GM19239 (cell line): ENCODE measurements around the gene SLC6A4.

Source experiments
- DNase-seq: peaks from one replicate; pipeline ENCODE4 v3.0.0; 2011; ENCODE audit warnings: low spot score; ENCODE audit not compliant: insufficient read length
- FAIRE-seq: peaks from 2 replicates; lab custom pipeline; 2011; peaks lifted over from hg19 to GRCh38; lab: Jason Lieb, UNC

Gene SLC6A4

DNA sequence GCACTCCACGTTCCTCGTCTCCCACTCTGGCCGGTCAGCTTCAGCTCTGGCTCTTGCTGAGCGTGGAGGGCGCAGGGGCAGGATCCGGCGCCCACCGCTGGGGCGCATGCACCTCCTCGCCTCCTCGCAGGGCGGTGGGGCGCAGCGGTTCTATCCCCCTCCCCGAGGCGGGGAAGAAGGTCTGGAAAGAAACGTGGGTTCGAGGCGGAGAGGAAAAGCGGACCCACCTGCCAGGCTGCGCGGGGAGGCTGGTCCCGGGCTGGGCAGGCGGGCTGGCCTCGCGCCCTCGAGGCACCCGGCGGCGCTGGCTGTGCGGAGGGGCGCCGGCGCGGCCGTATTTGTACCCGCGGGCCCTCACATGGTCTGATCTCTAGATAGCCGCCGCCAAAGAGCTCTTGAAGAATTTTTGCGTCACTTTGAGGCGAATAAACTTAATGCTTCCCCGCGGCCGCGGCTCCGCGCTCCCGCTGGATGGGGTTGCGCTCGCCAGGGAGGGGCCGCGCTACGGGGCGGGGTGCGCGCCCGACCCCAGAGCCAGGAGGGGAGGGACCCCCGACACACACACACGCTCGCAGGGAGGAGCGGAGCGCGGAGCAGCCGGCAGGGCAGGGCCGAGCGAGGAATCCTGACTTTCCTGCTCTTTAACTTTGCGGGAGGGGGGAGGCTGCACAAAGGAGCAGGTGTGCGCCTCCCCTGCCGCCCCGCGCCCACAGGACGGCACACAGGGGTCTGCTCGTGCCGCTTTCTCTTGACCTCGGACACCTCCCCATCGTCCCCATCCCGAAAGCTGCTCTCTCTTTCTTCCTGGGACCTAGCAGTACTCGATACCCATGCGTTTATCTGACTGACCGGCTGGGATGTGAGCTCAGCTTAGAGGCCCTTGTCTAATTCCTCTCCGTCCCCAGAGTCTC lies at the start of gene SLC6A4:
Gene SLC6A4 (minus strand): TSS at position 312 of the 911 bp plus-strand sequence. CDS start 13,739 bp downstream, outside the sequence.
- FAIRE-seq (peak; percentile 55), DNase-seq (no peak)

- DNase-seq: no peak
- FAIRE-seq: no peak
These were observed 43.7 kb upstream of the SLC6A4 start for GRCh38 chr17:30279156-30279555.

GRCh38 chr17:30278032-30278431 lies 42.5 kb upstream of the SLC6A4 start:
- no peak for DNase-seq

GRCh38 chr17:30275911-30276310 lies 40.4 kb upstream of the SLC6A4 start:
- FAIRE-seq: no peak
- DNase-seq: no peak

More at GRCh38 chr17:30278032-30278431, 42.5 kb upstream of the SLC6A4 start:
- peak; percentile 21 for FAIRE-seq

- FAIRE-seq (no peak), DNase-seq (no peak)
These were observed 39.4 kb upstream of the SLC6A4 start for GRCh38 chr17:30274887-30275286.

DNA sequence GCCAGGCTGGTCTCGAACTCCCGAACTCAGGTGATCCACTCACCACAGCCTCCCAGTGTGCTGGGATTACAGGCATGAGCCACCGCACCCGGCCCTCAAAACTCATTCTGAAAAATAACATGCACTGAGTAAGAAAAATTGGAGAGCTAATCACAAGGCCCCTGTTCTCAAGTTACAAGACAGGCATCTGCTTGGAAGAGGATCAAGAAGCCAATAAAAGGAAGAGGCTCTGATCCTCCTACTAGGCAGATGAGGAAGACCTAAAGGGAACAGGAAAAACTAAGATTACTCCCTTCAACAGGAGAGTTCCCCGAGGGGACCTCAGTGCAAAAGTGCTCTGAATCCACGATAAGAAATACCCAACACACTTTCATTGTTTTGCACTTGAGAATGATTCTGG lies 37.9 kb upstream of the SLC6A4 start:
- DNase-seq (no peak), FAIRE-seq (no peak)

DNA sequence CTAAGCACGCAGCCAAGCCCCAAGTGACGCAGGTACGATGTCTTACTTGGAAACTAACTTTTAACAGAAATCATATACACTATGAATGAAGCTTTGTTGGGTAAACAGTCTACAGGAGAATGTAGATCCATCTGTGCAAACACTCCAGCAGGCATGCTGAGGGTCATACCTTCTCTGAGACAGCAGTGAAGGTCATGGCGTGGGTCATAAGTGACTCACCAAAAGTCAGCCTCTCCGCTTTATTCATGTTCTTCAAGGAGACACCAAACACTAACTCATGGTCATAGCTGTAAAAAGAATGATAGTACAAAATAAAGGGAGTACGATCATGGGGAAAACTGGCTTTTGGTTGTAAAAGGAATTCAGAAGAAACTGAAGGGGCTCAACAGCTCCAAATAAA lies 35.6 kb upstream of the SLC6A4 start:
- DNase-seq (no peak), FAIRE-seq (no peak)

GRCh38 chr17:30267625-30268024 lies 32.1 kb upstream of the SLC6A4 start:
- FAIRE-seq: no peak
- no peak for DNase-seq

- DNase-seq (no peak), FAIRE-seq (no peak)
These were observed 28.2 kb upstream of the SLC6A4 start for GRCh38 chr17:30263552-30264333.

GRCh38 chr17:30256756-30257506 lies 21.4 kb upstream of the SLC6A4 start:
- DNase-seq (no peak), FAIRE-seq (no peak)

DNA sequence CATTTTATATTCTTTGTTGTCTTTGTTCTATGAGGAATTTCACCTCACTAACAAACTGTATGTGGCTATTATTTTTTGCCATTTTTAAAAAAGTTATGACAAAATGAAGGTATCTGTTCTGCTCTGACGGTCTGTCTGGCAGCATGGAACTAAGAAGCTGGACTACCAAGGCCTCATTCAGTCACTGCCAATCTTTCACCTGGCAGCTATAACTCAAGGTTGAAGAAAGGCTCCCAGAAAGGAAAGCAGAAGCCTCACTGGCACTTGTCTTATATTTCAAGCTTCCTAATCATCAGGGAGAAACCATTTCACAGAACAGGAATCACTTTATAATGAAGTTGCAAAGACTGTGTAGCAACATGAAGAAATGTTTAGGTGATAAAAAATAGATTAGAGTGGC lies 18.7 kb upstream of the SLC6A4 start:
- no peak for DNase-seq
- FAIRE-seq: no peak

- FAIRE-seq (no peak), DNase-seq (no peak)
These were observed 17.8 kb upstream of the SLC6A4 start for GRCh38 chr17:30253312-30253711.

DNA sequence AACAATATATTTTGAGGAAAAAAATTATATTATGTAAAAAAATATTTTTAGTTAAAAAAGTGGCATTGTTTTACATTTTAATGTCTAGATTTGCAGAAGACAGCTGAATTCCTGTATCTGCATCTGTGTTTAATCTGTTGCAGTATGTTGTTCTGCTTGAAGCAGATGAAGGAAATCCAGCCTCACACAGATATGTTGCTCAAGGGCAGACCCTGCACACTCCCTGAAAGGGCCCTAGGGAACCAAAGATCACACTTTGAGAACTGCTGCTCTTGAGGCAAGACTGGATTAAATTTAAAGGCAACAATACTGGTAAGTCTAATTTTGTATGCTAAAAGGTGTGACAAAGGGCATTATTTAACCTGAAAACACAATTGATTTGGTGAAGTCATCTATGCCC lies 16.4 kb upstream of the SLC6A4 start:
- no peak for FAIRE-seq
- DNase-seq: no peak

DNA sequence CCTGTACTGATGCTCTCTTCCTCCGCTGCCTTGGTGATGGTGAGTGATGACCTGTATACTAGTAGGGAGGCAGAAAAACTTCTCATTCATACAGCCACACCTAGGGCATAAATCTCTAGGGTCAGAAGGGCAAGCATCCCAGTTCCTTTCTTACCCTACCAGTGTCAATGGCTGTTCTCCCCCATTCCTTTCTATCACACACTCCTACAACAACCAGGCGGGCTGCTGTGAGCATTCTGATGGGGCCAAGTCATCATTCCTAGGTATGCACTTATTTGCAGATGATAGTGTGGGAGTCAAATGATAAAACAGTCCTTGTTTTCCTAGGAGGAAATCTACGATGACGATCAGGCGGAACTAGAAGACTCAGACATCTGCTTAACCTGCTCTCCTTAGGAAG lies 14.0 kb upstream of the SLC6A4 start:
- FAIRE-seq (no peak), DNase-seq (no peak)

DNA sequence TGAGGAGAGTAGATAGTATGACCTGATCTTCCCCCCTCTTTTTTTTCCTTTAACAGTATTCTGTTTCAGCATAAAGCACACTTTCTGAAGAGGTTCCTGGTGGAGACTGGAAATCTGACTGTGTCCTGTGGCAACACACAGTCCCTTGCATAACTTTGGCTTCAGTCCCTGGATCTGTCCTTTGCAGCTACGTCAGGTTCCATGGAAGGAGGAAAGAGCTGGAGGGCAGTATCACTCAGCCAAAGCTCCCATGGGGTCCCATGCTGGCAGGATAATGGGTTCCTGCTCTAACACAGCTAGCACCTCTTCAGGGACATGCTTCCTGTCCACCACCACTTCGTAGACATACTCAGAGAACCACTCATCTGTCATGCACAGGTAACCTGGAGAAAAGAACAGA lies 13.3 kb upstream of the SLC6A4 start:
- FAIRE-seq (no peak), DNase-seq (no peak)

DNA sequence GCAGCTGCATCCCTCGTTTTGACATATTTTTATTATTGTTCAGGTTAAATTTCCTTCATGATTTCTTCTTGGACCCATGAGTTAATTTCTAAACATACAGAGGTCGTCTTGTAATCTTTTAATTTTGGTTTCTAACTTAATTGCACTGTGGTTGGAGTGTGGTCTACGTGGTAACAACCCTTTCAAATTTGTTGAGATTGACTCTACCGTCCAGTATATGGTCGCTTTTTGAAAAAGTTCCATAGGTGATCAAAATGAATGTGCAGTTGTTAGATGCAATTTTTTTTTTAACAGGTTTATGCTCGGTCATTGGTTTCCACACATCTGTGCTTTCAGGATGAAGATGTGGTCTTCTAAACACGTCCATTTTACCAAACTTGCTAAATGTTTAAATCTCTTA lies 11.0 kb upstream of the SLC6A4 start:
- no peak for FAIRE-seq
- no peak for DNase-seq

GRCh38 chr17:30244853-30245385 lies 9.4 kb upstream of the SLC6A4 start:
- no peak for DNase-seq
- no peak for FAIRE-seq

- DNase-seq (no peak), FAIRE-seq (no peak)
These were observed 8.1 kb upstream of the SLC6A4 start for GRCh38 chr17:30243568-30243967.

- DNase-seq (no peak), FAIRE-seq (no peak)
These were observed 7.5 kb upstream of the SLC6A4 start for GRCh38 chr17:30243002-30243401.

GRCh38 chr17:30241051-30241450 lies 5.6 kb upstream of the SLC6A4 start:
- FAIRE-seq (no peak), DNase-seq (no peak)
